Activated naive CD8-positive, alpha-beta T cell (primary cell): Measurements from ENCODE around the gene GRIK5.
"Not testable (repeated sequence)": the region's sequence is repeated elsewhere in the genome, so short reads cannot be mapped to it uniquely, and the experiment has no call there.

Experiments used
- H3K27ac Mint-ChIP-seq: one replicate; pipeline ENCODE4 v1.8.0; 2021; ENCODE audit warnings: mixed read lengths
- H3K27me3 Mint-ChIP-seq: one replicate; pipeline ENCODE4 v1.8.0; 2021; ENCODE audit warnings: mixed read lengths
- H3K36me3 Mint-ChIP-seq: one replicate; pipeline ENCODE4 v1.8.0; 2021; ENCODE audit warnings: mixed read lengths
- H3K4me1 Mint-ChIP-seq: one replicate; pipeline ENCODE4 v1.8.0; 2021; ENCODE audit warnings: low read depth, mixed read lengths
- H3K4me3 Mint-ChIP-seq: one replicate; pipeline ENCODE4 v1.8.0; 2021; ENCODE audit warnings: mild to moderate bottlenecking, mixed read lengths
- H3K9me3 Mint-ChIP-seq: one replicate; pipeline ENCODE4 v1.8.0; 2021; ENCODE audit warnings: low read depth, mixed read lengths

GRIK5 gene

DNA sequence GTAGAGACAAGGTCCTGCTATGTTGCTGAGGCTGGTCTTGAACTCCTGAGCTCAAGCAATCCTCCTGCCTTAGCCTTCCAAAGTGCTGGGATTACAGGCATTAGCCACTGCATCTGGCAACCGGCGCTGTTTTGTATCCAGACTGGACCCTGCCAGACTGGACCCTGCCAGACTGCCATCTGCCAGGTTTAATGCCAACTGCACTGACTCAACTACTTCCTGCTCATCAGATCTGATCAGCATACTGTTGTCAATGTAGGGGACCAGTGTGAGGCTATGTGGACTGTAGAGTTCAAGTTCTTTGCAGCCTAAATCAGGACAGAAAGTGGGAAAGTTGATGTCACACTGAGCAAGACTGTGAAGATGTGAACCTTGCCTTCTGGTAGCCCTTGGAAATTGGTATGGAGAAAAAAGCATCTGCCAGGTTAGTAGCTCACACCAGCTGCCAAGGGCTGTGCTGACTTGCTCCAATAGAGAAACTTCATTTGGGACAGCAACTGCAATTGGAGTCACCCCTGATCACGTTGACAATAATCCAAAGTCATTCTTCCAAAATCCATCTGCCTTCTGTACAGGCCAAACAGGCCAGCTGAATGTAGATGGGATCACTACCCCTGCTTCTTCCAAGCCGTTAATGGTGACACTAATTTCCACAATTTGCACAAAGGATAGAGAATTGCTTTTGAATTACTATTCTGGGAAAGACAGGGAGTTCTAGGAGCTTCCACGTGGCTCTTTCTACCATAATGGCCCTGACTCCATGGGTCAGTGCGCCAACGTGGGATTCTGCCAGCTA is 39.2 kb downstream of the GRIK5 start:
- Mint-ChIP-seq H3K36me3 (no peaks in the 10 kb centered on the region), H3K9me3 (no peaks in the 10 kb centered on the region), H3K4me3 (no peak overlapping the region), H3K27ac (no peak overlapping the region), H3K4me1 (peaks cover 4% of the 10 kb centered on the region), H3K27me3 (peaks cover 4% of the 10 kb centered on the region)

DNA sequence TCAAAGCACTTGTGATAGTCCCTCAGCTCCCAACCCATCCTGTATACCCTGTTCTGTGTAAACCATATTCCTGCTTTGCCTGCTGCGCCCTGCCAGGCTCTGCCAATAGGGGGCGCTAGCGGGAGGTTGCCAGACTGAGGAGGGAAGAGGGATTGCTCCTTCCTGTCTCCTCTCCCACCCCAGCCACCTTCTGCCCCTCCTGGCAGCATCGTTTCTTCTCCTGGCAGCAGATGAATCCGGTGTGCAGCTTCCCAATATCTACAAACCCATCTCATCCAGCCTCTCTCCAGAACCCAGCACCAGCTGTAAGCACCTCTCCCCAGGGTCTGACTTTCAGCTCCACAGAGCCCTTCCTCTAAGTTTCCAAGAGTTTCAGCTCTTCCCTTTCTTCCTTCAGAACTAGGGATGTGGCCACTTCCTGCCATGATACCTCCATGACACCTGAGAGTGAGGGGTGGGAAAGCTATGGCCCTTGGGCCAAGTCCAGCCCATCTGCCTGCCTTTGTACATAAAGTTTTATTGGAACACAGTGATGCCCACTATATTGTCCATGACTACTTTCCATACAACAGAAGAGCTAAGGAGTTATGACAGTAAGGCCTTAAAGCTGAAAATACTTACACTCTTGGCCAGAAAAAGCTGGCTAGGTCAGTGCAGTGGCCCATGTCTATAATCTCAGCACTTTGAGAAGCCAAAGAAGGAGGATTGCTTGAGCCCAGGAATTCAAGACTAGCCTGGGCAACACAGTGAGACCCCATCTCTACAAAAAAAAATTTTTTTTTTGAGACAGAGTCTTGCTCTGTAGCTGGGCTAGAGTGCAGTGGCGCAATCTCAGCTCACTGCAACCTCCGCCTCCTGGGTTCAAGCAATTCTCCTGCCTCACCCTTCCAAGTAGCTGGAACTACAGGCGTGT is 41.4 kb downstream of the GRIK5 start:
- H3K27ac Mint-ChIP-seq: no peak overlapping the region
- no peaks in the 10 kb centered on the region for H3K9me3 Mint-ChIP-seq
- peaks cover 4% of the 10 kb centered on the region for H3K27me3 Mint-ChIP-seq
- no peak overlapping the region for H3K4me3 Mint-ChIP-seq
- no peaks in the 10 kb centered on the region for H3K36me3 Mint-ChIP-seq
- H3K4me1 Mint-ChIP-seq: no peaks in the 10 kb centered on the region

DNA sequence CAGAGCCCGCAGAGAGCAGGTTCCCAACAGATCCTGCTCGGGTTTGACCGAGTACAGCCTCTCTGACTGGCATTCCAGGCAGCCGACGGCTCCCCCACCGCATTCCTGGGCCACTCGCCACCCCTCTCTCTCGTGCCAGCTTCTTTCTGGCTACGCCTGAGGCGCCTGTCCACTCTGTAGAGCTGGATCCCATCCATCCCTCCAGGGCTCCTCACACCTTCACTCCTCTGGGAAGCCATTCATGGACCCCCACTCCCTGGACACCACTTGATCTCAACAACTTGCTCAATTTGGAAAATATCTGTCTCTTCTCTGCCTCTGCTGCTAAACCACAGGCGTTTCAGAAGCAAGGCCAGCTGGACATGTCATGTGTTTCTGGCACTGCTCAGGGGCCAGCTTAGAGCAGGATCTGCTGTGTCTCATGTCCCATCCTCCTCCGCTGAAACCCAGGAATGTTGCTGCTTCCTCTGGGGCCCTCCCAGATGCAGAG is 45.3 kb downstream of the GRIK5 start:
- H3K36me3 Mint-ChIP-seq: no peaks in the 10 kb centered on the region
- no peak overlapping the region for H3K4me3 Mint-ChIP-seq
- H3K9me3 Mint-ChIP-seq: no peaks in the 10 kb centered on the region
- no peak overlapping the region for H3K27ac Mint-ChIP-seq
- H3K4me1 Mint-ChIP-seq: peaks cover 5% of the 10 kb centered on the region
- H3K27me3 Mint-ChIP-seq: peaks cover 3% of the 10 kb centered on the region

DNA sequence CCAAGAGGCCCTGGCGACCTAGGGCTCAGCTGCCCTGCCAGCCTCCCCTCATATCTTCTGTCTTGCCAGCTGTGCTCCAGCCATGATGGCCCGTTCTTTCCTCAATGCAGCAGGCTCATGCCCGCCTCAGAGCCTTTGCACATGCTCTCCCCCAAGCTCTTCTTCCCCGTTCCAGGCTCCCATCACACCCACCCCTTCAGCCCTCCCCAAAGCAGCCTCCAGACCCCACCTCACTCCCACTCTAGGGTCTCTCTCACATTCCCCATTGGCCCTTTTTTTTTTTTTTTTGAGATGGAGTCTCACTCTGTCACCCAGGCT is 46.1 kb downstream of the GRIK5 start:
- Mint-ChIP-seq H3K9me3 (no peaks in the 10 kb centered on the region), H3K36me3 (no peaks in the 10 kb centered on the region), H3K4me1 (peaks cover 5% of the 10 kb centered on the region), H3K27me3 (peaks cover 2% of the 10 kb centered on the region), H3K27ac (no peak overlapping the region), H3K4me3 (no peak overlapping the region)

DNA sequence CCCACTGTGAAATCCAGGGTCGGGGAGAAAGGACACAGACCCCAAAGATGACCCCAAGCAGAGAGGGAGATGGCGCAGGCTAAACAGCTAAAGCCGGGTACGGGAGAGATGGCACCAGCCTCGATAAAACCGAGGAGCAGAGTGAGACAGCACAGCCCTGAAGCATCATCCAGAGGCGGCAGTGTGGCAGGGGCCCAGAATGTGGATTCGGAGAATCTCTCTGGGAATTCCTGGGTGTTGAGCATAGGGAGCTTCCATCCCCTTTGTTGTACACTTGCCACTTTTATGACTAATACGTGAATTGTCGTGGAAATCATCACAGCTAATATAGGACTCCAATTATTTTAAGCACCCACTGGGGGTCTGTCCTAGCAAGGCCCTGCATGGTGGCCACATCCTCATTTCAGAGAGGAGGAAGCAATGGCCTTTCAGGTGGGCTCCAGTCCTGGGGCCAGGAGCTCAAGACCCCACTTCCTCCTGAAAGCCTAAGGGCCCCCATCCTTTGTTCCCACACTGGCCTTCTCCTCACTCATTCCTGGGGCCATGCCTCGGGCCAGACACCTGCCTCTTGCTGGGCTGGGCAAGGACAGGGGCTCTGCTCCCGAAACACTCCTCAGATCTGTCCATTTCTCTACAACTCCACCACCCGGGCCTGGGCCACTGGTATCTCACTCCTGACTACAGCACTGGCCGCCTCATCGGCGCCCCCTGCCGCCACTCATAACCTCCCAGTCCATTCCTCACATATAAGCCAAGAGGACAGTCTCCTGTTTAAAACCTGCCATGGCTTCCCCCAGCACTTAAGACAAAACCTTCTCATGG is 46.7 kb downstream of the GRIK5 start:
- peaks cover 5% of the 10 kb centered on the region for H3K4me1 Mint-ChIP-seq
- no peaks in the 10 kb centered on the region for H3K9me3 Mint-ChIP-seq
- peaks cover 2% of the 10 kb centered on the region for H3K27me3 Mint-ChIP-seq
- H3K36me3 Mint-ChIP-seq: no peaks in the 10 kb centered on the region
- H3K27ac Mint-ChIP-seq: no peak overlapping the region
- no peak overlapping the region for H3K4me3 Mint-ChIP-seq

DNA sequence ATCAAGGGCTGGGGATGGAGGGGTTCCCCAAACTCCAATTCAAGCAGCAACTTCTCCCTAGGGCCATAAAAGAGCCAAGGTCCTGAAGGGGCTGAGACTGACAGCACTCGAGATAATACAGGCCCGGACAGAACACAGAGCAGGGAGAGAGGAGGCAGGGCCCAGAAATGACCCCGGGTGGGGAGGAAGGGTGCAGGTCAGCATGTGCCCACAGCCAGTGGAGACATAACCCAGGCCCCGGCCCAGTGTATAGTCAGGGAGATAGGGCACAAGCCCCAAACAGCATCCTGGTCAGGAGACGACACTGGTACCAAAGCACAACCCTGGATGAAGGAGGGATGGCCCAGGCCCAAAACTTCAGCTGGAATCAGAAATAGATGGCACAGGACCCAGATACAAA is 47.4 kb downstream of the GRIK5 start:
- Mint-ChIP-seq H3K4me3 (no peak overlapping the region), H3K4me1 (peaks cover 5% of the 10 kb centered on the region), H3K27ac (no peak overlapping the region), H3K27me3 (peaks cover 2% of the 10 kb centered on the region), H3K36me3 (no peaks in the 10 kb centered on the region), H3K9me3 (no peaks in the 10 kb centered on the region)

DNA sequence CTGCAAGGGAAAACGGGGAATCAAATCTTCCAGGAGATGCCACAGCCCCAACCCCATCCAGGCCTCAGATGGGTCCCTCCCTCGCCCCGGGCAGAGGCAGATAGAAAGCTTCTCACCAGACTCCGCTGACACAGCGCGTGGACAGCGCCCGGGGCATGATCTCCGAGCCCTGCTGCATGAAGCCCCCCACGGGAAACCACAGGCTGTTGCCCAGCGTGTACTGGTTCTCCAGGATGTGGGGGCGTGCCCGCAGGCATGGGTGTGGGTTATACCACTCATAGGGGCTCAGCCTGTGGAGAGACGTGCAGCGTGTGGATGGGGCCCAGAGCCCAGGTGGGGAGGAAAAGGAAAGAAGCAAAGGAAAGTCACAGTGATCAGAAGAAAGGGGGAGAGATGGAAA is 48.8 kb downstream of the GRIK5 start:
- Mint-ChIP-seq H3K27ac (no peak overlapping the region), H3K4me1 (peaks cover 5% of the 10 kb centered on the region), H3K4me3 (no peak overlapping the region), H3K36me3 (no peaks in the 10 kb centered on the region), H3K27me3 (no peaks in the 10 kb centered on the region), H3K9me3 (no peaks in the 10 kb centered on the region)

DNA sequence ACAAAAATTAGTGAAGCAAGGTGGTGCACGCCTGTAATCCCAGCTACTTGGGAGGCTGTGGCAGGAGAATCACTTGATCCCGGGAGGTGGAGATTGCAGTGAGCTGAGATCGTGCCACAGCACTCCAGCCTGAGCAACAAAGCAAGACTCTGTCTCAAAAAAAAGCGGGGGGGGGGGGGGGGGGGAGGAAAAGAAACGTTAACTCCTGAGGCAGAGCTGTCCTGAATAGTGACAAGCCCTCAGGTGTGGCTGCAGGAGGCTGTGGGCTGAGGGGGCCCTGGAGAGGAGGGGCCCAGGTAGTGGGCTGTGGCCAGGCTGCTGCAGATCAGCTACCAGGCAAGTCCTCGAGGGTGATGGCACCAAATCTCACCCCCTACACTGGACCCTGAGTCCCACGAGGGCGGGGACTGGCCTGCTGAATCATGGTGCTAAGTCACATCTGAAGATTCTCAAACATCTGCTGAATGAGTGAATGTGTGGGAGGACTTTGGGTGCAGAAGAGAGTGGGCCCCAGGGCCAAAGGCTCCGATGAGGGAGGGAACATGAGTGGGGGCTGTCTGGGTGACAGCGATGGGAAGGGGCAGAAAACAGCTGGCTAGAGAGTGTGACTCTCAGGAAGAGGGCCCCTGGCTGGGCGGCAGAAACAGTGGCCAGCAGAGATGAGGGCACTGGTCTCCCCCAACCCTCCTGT is 51.4 kb downstream of the GRIK5 start:
- H3K27ac Mint-ChIP-seq: no peak overlapping the region
- H3K4me3 Mint-ChIP-seq: no peak overlapping the region
- H3K9me3 Mint-ChIP-seq: no peaks in the 10 kb centered on the region
- H3K36me3 Mint-ChIP-seq: no peaks in the 10 kb centered on the region
- no peaks in the 10 kb centered on the region for H3K27me3 Mint-ChIP-seq
- H3K4me1 Mint-ChIP-seq: peaks cover 5% of the 10 kb centered on the region

DNA sequence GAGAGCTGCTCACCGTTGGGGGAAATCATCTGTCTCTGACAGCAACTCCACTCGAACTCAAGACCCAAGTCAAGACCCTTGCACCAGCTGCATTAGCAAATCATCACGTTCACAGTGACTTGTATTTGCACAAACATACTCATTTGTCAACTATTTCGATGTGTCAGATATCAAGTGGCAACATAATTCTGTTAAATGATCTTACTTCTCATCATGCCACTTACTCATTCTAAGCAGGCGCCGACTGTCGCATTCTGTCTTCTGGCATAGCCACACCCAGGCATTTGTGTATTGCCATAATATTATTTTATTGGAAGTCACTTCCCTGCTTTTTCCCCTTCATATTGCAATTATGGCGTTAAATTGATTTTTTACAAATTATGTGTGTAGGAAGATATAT is 53.0 kb downstream of the GRIK5 start:
- Mint-ChIP-seq H3K4me1 (peaks cover 5% of the 10 kb centered on the region), H3K27me3 (no peaks in the 10 kb centered on the region), H3K9me3 (no peaks in the 10 kb centered on the region), H3K27ac (no peak overlapping the region), H3K36me3 (no peaks in the 10 kb centered on the region), H3K4me3 (no peak overlapping the region)

DNA sequence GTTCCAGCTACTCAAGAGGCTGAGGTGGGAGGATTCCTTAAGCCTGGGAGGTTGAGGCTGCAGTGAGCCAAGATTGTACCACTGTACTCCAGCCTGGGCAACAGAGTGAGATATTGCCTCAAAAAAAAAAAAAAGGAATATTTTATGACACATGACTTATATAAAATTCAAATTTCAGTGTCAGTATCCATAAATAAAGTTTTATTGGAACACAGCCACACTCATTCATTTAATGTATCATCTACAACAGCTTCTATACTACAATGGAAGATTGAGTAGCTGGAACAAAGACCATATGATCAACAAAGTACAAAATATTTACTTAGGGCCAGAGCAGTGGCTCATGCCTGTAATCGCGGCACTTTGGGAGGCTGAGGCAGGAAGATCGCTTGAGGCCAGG is 57.3 kb downstream of the GRIK5 start:
- not testable (repeated sequence) for H3K4me1 Mint-ChIP-seq, H3K36me3 Mint-ChIP-seq, H3K9me3 Mint-ChIP-seq, H3K27me3 Mint-ChIP-seq, H3K27ac Mint-ChIP-seq, H3K4me3 Mint-ChIP-seq

DNA sequence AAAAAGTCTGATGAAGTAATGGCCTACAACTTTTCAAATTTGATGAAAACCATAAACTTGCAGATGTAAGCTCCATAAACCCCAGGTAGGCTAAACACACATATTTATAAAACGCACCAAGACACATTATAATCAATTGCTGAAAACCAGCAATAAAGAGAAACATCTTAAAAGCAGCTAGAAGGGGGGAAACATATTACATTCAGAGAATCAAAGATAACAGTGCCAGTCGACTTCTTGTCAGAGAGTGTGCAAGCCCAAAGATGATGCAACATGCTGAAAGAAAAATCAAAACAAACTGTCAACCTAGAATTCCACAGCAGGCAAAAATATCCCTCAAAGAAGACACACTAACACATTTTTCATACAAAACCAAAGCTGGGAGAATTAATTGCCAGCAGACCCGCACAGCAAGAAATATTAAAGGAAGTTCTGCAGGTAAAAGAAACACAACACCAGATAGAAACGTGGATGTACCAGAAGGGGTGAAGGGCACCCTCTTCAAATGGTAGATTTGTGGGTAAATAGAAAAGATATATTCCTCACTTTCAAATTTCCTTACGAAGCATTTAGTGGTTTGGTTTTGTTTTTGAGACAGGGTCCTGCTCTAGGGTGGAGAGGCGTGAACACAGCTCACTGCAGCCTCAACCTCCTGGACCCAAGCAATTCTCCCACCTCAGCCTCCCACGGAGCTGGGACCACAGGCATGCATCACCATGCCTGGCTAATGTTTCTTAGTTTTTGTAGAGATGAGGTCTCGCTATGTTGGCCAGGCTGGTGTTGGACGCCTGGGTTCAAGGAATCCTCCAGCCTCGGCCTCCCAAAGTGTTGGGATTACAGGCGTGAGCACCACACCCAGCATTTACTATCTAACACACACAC is 59.5 kb downstream of the GRIK5 start:
- H3K4me1 Mint-ChIP-seq: no peaks in the 10 kb centered on the region
- no peaks in the 10 kb centered on the region for H3K36me3 Mint-ChIP-seq
- H3K27me3 Mint-ChIP-seq: peaks cover 1% of the 10 kb centered on the region
- H3K27ac Mint-ChIP-seq: no peak overlapping the region
- no peak overlapping the region for H3K4me3 Mint-ChIP-seq
- H3K9me3 Mint-ChIP-seq: no peaks in the 10 kb centered on the region

DNA sequence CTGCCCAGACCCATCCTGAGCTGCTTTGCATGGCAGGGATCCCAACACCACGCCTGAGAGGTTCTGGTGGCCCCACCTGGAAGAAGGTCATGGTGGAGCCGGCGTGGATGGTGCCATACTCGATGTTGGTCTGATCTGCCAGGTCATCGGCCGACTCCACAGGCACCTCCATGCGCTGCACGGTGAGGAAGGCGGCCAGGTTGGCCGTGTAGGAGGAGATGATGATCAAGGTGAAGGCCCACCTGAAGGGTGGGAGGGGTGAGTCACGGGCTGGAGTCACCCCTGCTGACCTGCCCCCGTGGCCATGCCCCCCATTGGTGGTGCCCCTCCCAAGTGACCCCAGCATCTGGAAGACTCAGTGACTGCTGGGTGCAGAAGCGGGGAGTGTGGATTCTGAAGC is 63.4 kb downstream of the GRIK5 start:
- Mint-ChIP-seq H3K27me3 (peaks cover 4% of the 10 kb centered on the region), H3K9me3 (no peaks in the 10 kb centered on the region), H3K4me1 (no peaks in the 10 kb centered on the region), H3K27ac (no peak overlapping the region), H3K36me3 (no peaks in the 10 kb centered on the region), H3K4me3 (no peak overlapping the region)

DNA sequence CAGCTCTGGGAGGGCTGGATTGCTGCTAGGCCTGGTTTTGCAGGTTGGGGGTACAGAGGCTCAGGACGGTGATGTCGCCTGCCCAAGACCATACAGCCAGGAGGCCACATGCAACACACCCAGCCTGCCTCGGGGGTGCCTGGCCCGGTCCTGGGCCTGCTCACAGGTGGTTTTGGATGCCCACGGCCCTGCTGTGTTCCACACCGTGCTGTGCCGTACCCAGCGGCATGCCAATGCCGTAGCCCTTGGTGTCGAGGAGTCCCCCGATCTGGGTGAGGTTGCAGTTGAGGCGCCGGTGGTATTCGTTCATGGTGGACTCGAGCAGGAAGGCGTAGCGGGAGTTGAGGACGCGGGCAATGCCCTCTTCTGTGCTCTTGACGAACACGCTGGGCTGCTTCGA is 64.5 kb downstream of the GRIK5 start:
- Mint-ChIP-seq H3K27me3 (peaks cover 9% of the 10 kb centered on the region), H3K27ac (no peak overlapping the region), H3K9me3 (no peaks in the 10 kb centered on the region), H3K4me3 (no peak overlapping the region), H3K4me1 (no peaks in the 10 kb centered on the region), H3K36me3 (no peaks in the 10 kb centered on the region)
